Karpas-422 (cell line): ENCODE data around the gene WTAP. TPM values are rescaled to one million over a fixed set of nuclear protein-coding genes. Genes with fewer than 3 reads are reported as not detected.
"Not testable (repeated sequence)": the region's sequence is repeated elsewhere in the genome, so short reads cannot be mapped to it uniquely, and the experiment has no call there.

Source experiments
- DNase-seq: peaks from one replicate; pipeline ENCODE4 v3.0.0-alpha.2; 2015
- H2AFZ ChIP-seq: fragments of 200-600 bp; sonication (generic); 2 replicates; pipeline ENCODE4 v1.6.1; 2014; ENCODE audit warnings: antibody characterized with exemption, low read length, mixed read lengths
- H3K27ac ChIP-seq: fragments of 200-600 bp; sonication (generic); 2 replicates; pipeline ENCODE4 v1.5.1; 2014; ENCODE audit warnings: mild to moderate bottlenecking, low read length, moderate library complexity
- H3K27me3 ChIP-seq: fragments of 200-600 bp; sonication (generic); 2 replicates; pipeline ENCODE4 v1.6.1; 2014; ENCODE audit warnings: low read length, mixed read lengths
- H3K36me3 ChIP-seq: fragments of 200-600 bp; sonication (generic); 2 replicates; pipeline ENCODE4 v1.6.1; 2014; ENCODE audit warnings: low read length, mixed read lengths; ENCODE audit not compliant: insufficient read depth
- H3K4me1 ChIP-seq: fragments of 200-600 bp; sonication (generic); 2 replicates; pipeline ENCODE4 v1.6.1; 2014; ENCODE audit warnings: mild to moderate bottlenecking, low read length, mixed read lengths
- H3K4me2 ChIP-seq: fragments of 200-600 bp; sonication (generic); 2 replicates; pipeline ENCODE4 v1.6.1; 2014; ENCODE audit warnings: low read length, low read depth, mild to moderate bottlenecking; ENCODE audit not compliant: poor library complexity, severe bottlenecking
- H3K4me3 ChIP-seq: fragments of 200-600 bp; sonication (generic); 2 replicates; pipeline ENCODE4 v1.5.1; 2014; ENCODE audit warnings: mild to moderate bottlenecking, antibody characterized with exemption, low read length, mixed read lengths
- H3K79me2 ChIP-seq: fragments of 200-600 bp; sonication (generic); 2 replicates; pipeline ENCODE4 v1.6.1; 2014; ENCODE audit warnings: mild to moderate bottlenecking, low read length, mixed read lengths
- H3K9ac ChIP-seq: fragments of 200-600 bp; sonication (generic); 2 replicates; pipeline ENCODE4 v1.6.0; 2014; ENCODE audit warnings: low read length
- H3K9me2 ChIP-seq: fragments of 200-600 bp; sonication (generic), shearing (Covaris generic); replicated peaks from 2 replicates; pipeline ENCODE4 v1.6.0; 2014; ENCODE audit warnings: mild to moderate bottlenecking, low read length, moderate library complexity; ENCODE audit not compliant: insufficient read depth
- H3K9me3 ChIP-seq: fragments of 300-700, 200-600 bp; sonication (generic); 2 replicates; pipeline ENCODE4 v1.6.1; 2014; ENCODE audit warnings: low read length, mixed read lengths
- H4K20me1 ChIP-seq: fragments of 200-600 bp; sonication (generic); 2 replicates; pipeline ENCODE4 v1.6.1; 2014; ENCODE audit warnings: mild to moderate bottlenecking, antibody characterized with exemption, low read length, low read depth; ENCODE audit not compliant: insufficient read depth
- total RNA-seq: library from RNA; depleted of rRNA; stranded (reverse); fragments of >200 nt; shearing (Covaris generic); gene quantifications from 2 replicates; pipeline ENCODE4 v1.2.3, GENCODE V29; 2014; ENCODE audit warnings: low replicate concordance

Gene WTAP
- total RNA-seq, 1 experiment from 2014 or later = 87.6 TPM

- Histone ChIP-seq H3K9me2 (no peaks in the 10 kb centered on the region), H2AFZ (no peak overlapping the region), H3K27me3 (no peaks in the 10 kb centered on the region), H3K36me3 (peaks cover 59% of the 10 kb centered on the region), H3K27ac (peak overlapping the region; percentile 63), H3K4me2 (peak overlapping the region; percentile 85), H3K4me1 (peaks cover 39% of the 10 kb centered on the region), H4K20me1 (peaks cover 33% of the 10 kb centered on the region), H3K79me2 (peaks cover 87% of the 10 kb centered on the region), H3K9ac (peak overlapping the region; percentile 96), H3K4me3 (peak overlapping the region; percentile 93), H3K9me3 (no peaks in the 10 kb centered on the region)
- DNase-seq = peak; percentile 60
Observed at GRCh38 chr6:159788753-159789376, 61.6 kb downstream of the WTAP start.

- Histone ChIP-seq H3K27me3 (no peaks in the 10 kb centered on the region), H3K27ac (peak within 1 kb of the TSS; percentile 71), H4K20me1 (peaks cover 30% of the 10 kb centered on the region), H3K4me2 (peak within 1 kb of the TSS; percentile 93), H3K4me1 (peaks cover 39% of the 10 kb centered on the region), H3K9me3 (no peaks in the 10 kb centered on the region), H3K4me3 (peak within 1 kb of the TSS; percentile 93), H3K79me2 (peaks cover 89% of the 10 kb centered on the region), H3K9ac (peak within 1 kb of the TSS; percentile 96), H3K9me2 (no peaks in the 10 kb centered on the region), H2AFZ (peak within 1 kb of the TSS; percentile 56; the same call in 1 of the 2 replicates), H3K36me3 (peaks cover 61% of the 10 kb centered on the region)
- DNase-seq = peak; percentile 100
Observed at GRCh38 chr6:159789377-159790148, 62.3 kb downstream of the WTAP start, which contains the start of gene TCP1. TCP1 (minus strand) TSS chr6:159789602; CDS start chr6:159789468, 134 bp downstream.

GRCh38 chr6:159790149-159790955 lies 63.0 kb downstream of the WTAP start, which contains the start of gene MRPL18:
MRPL18 (plus strand) TSS chr6:159790467; CDS start chr6:159790588, 121 bp downstream.
- DNase-seq = peak; percentile 99
- H3K9ac ChIP-seq = peak within 1 kb of the TSS; percentile 96
- H3K9me3 ChIP-seq = no peaks in the 10 kb centered on the region
- peaks cover 53% of the 10 kb centered on the region for H3K36me3 ChIP-seq
- peaks cover 81% of the 10 kb centered on the region for H3K79me2 ChIP-seq
- peak within 1 kb of the TSS; percentile 56; the same call in 1 of the 2 replicates for H2AFZ ChIP-seq
- peaks cover 39% of the 10 kb centered on the region for H3K4me1 ChIP-seq
- peaks cover 28% of the 10 kb centered on the region for H4K20me1 ChIP-seq
- H3K4me2 ChIP-seq = peak within 1 kb of the TSS; percentile 93
- peak within 1 kb of the TSS; percentile 93 for H3K4me3 ChIP-seq
- H3K9me2 ChIP-seq = no peaks in the 10 kb centered on the region
- peak within 1 kb of the TSS; percentile 71 for H3K27ac ChIP-seq
- H3K27me3 ChIP-seq = no peaks in the 10 kb centered on the region

- peak overlapping the region; percentile 88 for H3K9ac ChIP-seq
- peak; percentile 66 for DNase-seq
- H3K36me3 ChIP-seq = peaks cover 46% of the 10 kb centered on the region
- H2AFZ ChIP-seq = 0 out of 2 replicates have a peak overlapping the region, but pooled peaks have one; percentile 37
- peaks cover 24% of the 10 kb centered on the region for H4K20me1 ChIP-seq
- no peaks in the 10 kb centered on the region for H3K9me2 ChIP-seq
- no peaks in the 10 kb centered on the region for H3K9me3 ChIP-seq
- H3K4me2 ChIP-seq = peak overlapping the region; percentile 93
- H3K4me3 ChIP-seq = peak overlapping the region; percentile 89
- no peaks in the 10 kb centered on the region for H3K27me3 ChIP-seq
- peaks cover 74% of the 10 kb centered on the region for H3K79me2 ChIP-seq
- H3K27ac ChIP-seq = peak overlapping the region; percentile 60
- H3K4me1 ChIP-seq = peaks cover 35% of the 10 kb centered on the region
Observed at GRCh38 chr6:159790956-159791598, 63.8 kb downstream of the WTAP start.

GRCh38 chr6:159794976-159795375 lies 67.7 kb downstream of the WTAP start:
- Histone ChIP-seq H3K79me2 (peaks cover 40% of the 10 kb centered on the region), H3K36me3 (peaks cover 41% of the 10 kb centered on the region; the same call in 1 of the 2 replicates), H3K4me1 (peaks cover 16% of the 10 kb centered on the region)
- not testable (repeated sequence) for H3K4me2 ChIP-seq, H3K4me3 ChIP-seq, H3K27me3 ChIP-seq, H2AFZ ChIP-seq, H3K9me2 ChIP-seq, DNase-seq, H3K9me3 ChIP-seq, H3K27ac ChIP-seq, H3K9ac ChIP-seq, H4K20me1 ChIP-seq

- no peaks in the 10 kb centered on the region for H3K9me2 ChIP-seq
- no peaks in the 10 kb centered on the region for H4K20me1 ChIP-seq
- no peaks in the 10 kb centered on the region for H3K9me3 ChIP-seq
- H3K4me1 ChIP-seq = peaks cover 2% of the 10 kb centered on the region
- H2AFZ ChIP-seq = no peak overlapping the region
- peaks cover 32% of the 10 kb centered on the region; the same call in 1 of the 2 replicates for H3K36me3 ChIP-seq
- H3K4me2 ChIP-seq = no peak overlapping the region
- no peak for DNase-seq
- no peak overlapping the region for H3K9ac ChIP-seq
- peaks cover 17% of the 10 kb centered on the region for H3K79me2 ChIP-seq
- no peaks in the 10 kb centered on the region for H3K27me3 ChIP-seq
- H3K4me3 ChIP-seq = no peak overlapping the region
- no peak overlapping the region for H3K27ac ChIP-seq
Observed at GRCh38 chr6:159797554-159797953, 70.2 kb downstream of the WTAP start.

GRCh38 chr6:159800141-159800865 lies 73.0 kb downstream of the WTAP start, which contains the start of gene PNLDC1:
PNLDC1 (plus strand) TSS chr6:159800276; CDS start chr6:159800308, 32 bp downstream.
- DNase-seq = no peak

More at GRCh38 chr6:159800141-159800865, 73.0 kb downstream of the WTAP start, which contains the start of gene PNLDC1:
- H3K4me1 ChIP-seq = no peaks in the 10 kb centered on the region
- H3K9me3 ChIP-seq = no peaks in the 10 kb centered on the region
- no peak within 1 kb of the TSS for H2AFZ ChIP-seq
- no peak within 1 kb of the TSS for H3K4me2 ChIP-seq
- H3K79me2 ChIP-seq = no peaks in the 10 kb centered on the region
- H3K9ac ChIP-seq = no peak within 1 kb of the TSS
- no peaks in the 10 kb centered on the region for H4K20me1 ChIP-seq
- no peaks in the 10 kb centered on the region for H3K9me2 ChIP-seq
- H3K36me3 ChIP-seq = peaks cover 18% of the 10 kb centered on the region; the same call in 1 of the 2 replicates
- H3K4me3 ChIP-seq = no peak within 1 kb of the TSS
- H3K27me3 ChIP-seq = no peaks in the 10 kb centered on the region
- no peak within 1 kb of the TSS for H3K27ac ChIP-seq
